Stimulated activated CD8-positive, alpha-beta memory T cell treated with anti-CD3 and anti-CD28 coated beads, Interleukin-12 subunit alpha, Interleukin-12 subunit beta, amount 100 ng/mL, for 1 hour (primary cell): ENCODE data around the gene C1orf146.
"Not testable (repeated sequence)": the region's sequence is repeated elsewhere in the genome, so short reads cannot be mapped to it uniquely, and the experiment has no call there.

ENCODE experiments used
- DNase-seq: peaks from one replicate; pipeline ENCODE4 v3.0.0-alpha.2; 2020; ENCODE audit warnings: low read depth

The C1orf146 gene

GRCh38 chr1:92274939-92275338, 57.2 kb downstream of the C1orf146 start:
- no peak for DNase-seq

- no peak for DNase-seq
Measured at GRCh38 chr1:92276082-92276481, 58.4 kb downstream of the C1orf146 start.

- DNase-seq = no peak
Measured at GRCh38 chr1:92277105-92277723, 59.5 kb downstream of the C1orf146 start.

GRCh38 chr1:92279781-92280180, 62.1 kb downstream of the C1orf146 start:
- not testable (repeated sequence) for DNase-seq

- not testable (repeated sequence) for DNase-seq
Measured at GRCh38 chr1:92281411-92281810, 63.7 kb downstream of the C1orf146 start.

- no peak for DNase-seq
Measured at GRCh38 chr1:92291372-92291999, 73.8 kb downstream of the C1orf146 start.
